ENCODE results near the gene AFM. TPM values are rescaled to one million over a fixed set of nuclear protein-coding genes. Genes with fewer than 3 reads are reported as not detected.

Gene AFM
- 100 to 1,000 TPM; 129 to 320 (median 169) TPM for total RNA-seq
- long read RNA-seq, transcript AFM-201 (15 exons, 2,059 nt) = major isoform, 16 of 71 reads
- long read RNA-seq, partial matches to known transcripts = 4 of 71 reads
- long read RNA-seq, other reads (novel, unspliced or antisense) = 51 of 71 reads

DNA sequence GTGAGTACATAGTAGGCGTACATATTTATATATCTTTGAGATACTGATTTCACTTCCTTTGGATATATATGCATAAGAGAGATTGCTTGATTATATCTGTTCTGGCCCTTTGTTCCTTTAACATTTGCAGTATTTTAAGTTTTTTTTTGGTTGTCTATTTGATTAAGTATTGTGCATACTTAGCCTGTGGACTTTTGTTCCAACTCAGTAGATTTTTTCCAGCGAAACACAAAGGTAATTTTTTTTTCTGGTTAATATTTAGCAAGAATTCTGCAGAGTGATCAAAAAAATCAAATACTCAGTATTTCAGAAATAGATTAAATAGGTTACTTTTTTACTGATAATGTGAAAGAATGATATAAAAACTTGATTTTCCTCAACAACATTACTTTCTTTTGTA is at the start of gene AFM:
AFM (plus strand) TSS at position 388 of the 400 bp plus-strand sequence. CDS start 31 bp downstream, outside the sequence.
- no peaks in the 10 kb centered on the region for H3K9me3 ChIP-seq
- peak within 1 kb of the TSS; percentile 67 to 88 (median 83) for H3K27ac ChIP-seq
- no peak for TF ChIP-seq POLR2A (IDR thresholded peaks at IDR 0.05)
- TF ChIP-seq, protein P1, sequence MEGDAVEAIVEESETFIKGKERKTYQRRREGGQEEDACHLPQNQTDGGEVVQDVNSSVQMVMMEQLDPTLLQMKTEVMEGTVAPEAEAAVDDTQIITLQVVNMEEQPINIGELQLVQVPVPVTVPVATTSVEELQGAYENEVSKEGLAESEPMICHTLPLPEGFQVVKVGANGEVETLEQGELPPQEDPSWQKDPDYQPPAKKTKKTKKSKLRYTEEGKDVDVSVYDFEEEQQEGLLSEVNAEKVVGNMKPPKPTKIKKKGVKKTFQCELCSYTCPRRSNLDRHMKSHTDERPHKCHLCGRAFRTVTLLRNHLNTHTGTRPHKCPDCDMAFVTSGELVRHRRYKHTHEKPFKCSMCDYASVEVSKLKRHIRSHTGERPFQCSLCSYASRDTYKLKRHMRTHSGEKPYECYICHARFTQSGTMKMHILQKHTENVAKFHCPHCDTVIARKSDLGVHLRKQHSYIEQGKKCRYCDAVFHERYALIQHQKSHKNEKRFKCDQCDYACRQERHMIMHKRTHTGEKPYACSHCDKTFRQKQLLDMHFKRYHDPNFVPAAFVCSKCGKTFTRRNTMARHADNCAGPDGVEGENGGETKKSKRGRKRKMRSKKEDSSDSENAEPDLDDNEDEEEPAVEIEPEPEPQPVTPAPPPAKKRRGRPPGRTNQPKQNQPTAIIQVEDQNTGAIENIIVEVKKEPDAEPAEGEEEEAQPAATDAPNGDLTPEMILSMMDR (IDR thresholded peaks at IDR 0.05) = no peak
- H3K4me1 ChIP-seq = peaks cover 0 to 36% (median 2%) of the 10 kb centered on the region in 4 donors
- peaks cover 0 to 19% (median 6%) of the 10 kb centered on the region in 4 donors for H3K36me3 ChIP-seq
- ATAC-seq (peak; percentile 41 to 70 (median 51)), DNase-seq (no peak)
- intact Hi-C loops (cut with DNase I) = no loop called here
- WGBS (ENCODE audit: insufficient coverage, low coverage, low lambda C conversion rate, missing lambda C conversion rate) = 20% methylated on average over 2 of the region's 2 CpGs
- peak within 1 kb of the TSS; percentile 26 to 62 (median 60) for H3K4me3 ChIP-seq
- no peaks in the 10 kb centered on the region for H3K27me3 ChIP-seq

GRCh38 chr4:73431813-73432168 is 49.8 kb upstream of the AFM start:
- intact Hi-C loops (cut with DNase I) = no loop called here
- Histone ChIP-seq H3K9me3 (no peaks in the 10 kb centered on the region), H3K4me3 (no peak overlapping the region), H3K27me3 (no peaks in the 10 kb centered on the region), H3K36me3 (no peaks in the 10 kb centered on the region), H3K4me1 (peaks cover 0 to 42% (median 10%) of the 10 kb centered on the region in 4 donors), H3K27ac (peak overlapping the region; percentile 28 to 86 (median 67))
- TF ChIP-seq, protein P1 (IDR thresholded peaks at IDR 0.05) = no peak
- ATAC-seq (no peak), DNase-seq (no peak)
- WGBS (ENCODE audit: insufficient coverage, low coverage, low lambda C conversion rate, missing lambda C conversion rate) = 35% methylated on average over 1 of the region's 1 CpG

GRCh38 chr4:73432169-73433000 is 49.2 kb upstream of the AFM start:
- Histone ChIP-seq H3K4me3 (peak overlapping the region in 2 of 3 donors; percentile 7 to 14), H3K27me3 (no peaks in the 10 kb centered on the region), H3K27ac (peak overlapping the region; percentile 37 to 86 (median 67)), H3K9me3 (no peaks in the 10 kb centered on the region), H3K36me3 (no peaks in the 10 kb centered on the region), H3K4me1 (peaks cover 0 to 42% (median 10%) of the 10 kb centered on the region in 4 donors)
- DNase-seq (no peak), ATAC-seq (peak; percentile 72 to 85 (median 80))
- intact Hi-C loops (cut with DNase I) = no loop called here
- TF ChIP-seq, protein P1 (IDR thresholded peaks at IDR 0.05) = no peak
- no peak for TF ChIP-seq POLR2A (IDR thresholded peaks at IDR 0.05)
- 22% methylated on average over 5 of the region's 5 CpGs for WGBS (ENCODE audit: insufficient coverage, low coverage, low lambda C conversion rate, missing lambda C conversion rate)

GRCh38 chr4:73433140-73433539 is 48.4 kb upstream of the AFM start:
- no peaks in the 10 kb centered on the region for H3K27me3 ChIP-seq
- peaks cover 0 to 42% (median 10%) of the 10 kb centered on the region in 4 donors for H3K4me1 ChIP-seq
- DNase-seq (no peak), ATAC-seq (no peak)
- H3K9me3 ChIP-seq = no peaks in the 10 kb centered on the region
- H3K27ac ChIP-seq = peak overlapping the region; percentile 31 to 86 (median 63)
- H3K36me3 ChIP-seq = no peaks in the 10 kb centered on the region
- TF ChIP-seq POLR2A (IDR thresholded peaks at IDR 0.05) = no peak
- TF ChIP-seq, protein P1 (IDR thresholded peaks at IDR 0.05) = no peak
- intact Hi-C loops (cut with DNase I) = no loop called here
- H3K4me3 ChIP-seq = no peak overlapping the region
- 20% methylated on average over 2 of the region's 2 CpGs for WGBS (ENCODE audit: insufficient coverage, low coverage, low lambda C conversion rate, missing lambda C conversion rate)
